NCI-H2227 (cell line): Measurements from ENCODE around the gene MOK.
"Not testable (repeated sequence)": the region's sequence is repeated elsewhere in the genome, so short reads cannot be mapped to it uniquely, and the experiment has no call there.

Source experiments
- DNase-seq: peaks from one replicate; lab custom pipeline; 2025; ENCODE audit not compliant: unreplicated experiment; lab: John Stamatoyannopoulos, UW

MOK gene

GRCh38 chr14:102249041-102249440 lies 55.9 kb downstream of the MOK start:
- no peak for DNase-seq

DNA sequence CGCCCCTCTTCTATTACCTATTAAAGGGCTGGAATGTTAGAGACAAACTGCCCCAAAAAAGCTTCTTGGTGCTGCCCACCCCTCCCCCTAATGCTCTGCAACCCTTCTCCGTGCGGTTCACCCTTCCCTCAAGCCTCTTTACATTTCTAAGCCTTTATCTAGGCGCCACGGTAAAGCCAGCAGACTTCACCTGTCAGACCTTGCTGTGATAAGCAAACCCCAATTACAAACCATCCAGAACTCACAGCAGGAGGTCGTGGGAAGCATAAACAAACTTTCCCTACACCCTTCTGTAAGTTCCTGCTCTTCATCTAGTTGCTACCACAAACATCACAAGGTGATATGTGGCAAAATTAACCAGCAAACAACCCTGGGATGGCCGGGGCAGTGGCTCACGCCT lies 56.8 kb downstream of the MOK start:
- DNase-seq = no peak

GRCh38 chr14:102246071-102246470 lies 58.9 kb downstream of the MOK start:
- no peak for DNase-seq

DNA sequence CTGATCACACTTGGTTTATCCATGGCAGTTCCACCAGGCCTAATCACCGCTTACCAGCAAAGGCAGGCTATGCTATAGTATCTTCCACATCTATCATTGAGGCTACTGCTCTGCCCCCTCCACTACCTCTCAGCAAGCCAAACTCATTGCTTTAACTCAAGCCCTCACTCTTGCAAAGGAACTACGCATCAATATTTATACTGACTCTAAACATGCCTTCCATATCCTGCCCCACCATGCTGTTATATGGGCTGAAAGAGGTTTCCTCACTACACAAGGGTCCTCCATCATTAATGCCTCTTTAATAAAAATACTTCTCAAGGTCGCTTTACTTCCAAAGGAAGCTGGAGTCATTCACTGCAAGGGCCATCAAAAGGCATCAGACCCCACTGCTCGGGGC lies 61.2 kb downstream of the MOK start:
- DNase-seq = not testable (repeated sequence)

DNA sequence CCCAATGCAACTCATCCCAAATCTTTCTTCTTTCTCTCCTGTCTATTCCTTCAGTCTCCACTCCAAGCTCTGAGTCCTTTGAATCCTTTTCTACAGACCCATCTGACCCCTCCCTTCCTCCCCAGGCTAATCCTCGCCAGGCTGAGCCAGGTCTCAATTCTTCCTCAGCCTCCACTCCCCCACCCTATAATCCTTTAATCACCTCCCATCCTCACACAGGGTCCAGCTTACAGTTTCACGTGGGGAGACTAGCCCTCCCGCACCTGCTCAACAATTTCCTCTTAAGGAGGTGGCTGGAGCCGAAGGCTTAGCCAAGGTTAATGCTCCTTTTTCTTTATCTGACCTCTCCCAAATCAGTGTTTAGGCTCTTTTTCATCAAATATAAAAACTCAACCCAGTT lies 63.8 kb downstream of the MOK start:
- no peak for DNase-seq

DNA sequence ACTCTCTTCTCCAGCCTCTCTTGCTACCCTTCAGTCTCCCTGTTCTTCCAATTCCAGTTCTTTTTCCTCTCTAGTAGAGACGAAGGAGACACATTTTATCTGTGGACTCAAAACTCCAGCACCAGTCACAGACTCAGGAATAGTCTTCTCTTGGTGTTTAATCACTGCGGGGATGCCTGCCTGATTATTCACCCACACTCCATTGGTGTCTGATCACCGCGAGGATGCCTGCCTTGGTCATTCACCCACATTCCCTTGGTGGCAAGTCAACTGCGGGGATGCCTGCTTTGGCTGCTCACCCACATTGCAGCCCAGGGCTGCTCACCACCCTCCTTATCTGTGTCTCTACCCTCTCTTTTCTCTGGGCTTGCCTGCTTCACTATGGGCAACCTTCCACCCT lies 64.5 kb downstream of the MOK start:
- DNase-seq = not testable (repeated sequence)

- no peak for DNase-seq
These were observed 65.7 kb downstream of the MOK start for GRCh38 chr14:102239231-102239630.

DNA sequence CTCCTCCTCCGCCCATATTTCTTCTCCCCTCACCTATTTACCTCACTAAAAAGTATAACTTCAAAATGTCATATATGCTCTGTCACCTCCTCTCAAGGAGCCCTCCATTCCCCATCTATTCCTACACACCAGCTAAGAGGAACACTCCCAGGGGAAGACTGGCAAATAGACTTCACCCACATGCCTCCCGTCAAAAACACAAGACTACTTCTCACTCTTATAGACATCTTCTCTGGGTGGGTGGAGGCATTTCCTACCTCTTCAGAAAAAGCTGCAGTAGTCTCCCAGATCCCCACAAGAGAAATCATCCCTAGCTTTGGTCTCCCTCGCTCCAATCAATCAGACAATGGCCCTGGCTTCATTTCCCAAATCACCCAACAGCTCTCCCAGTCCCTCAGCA lies 66.2 kb downstream of the MOK start:
- no peak for DNase-seq

GRCh38 chr14:102238131-102238530 lies 66.8 kb downstream of the MOK start:
- no peak for DNase-seq

DNA sequence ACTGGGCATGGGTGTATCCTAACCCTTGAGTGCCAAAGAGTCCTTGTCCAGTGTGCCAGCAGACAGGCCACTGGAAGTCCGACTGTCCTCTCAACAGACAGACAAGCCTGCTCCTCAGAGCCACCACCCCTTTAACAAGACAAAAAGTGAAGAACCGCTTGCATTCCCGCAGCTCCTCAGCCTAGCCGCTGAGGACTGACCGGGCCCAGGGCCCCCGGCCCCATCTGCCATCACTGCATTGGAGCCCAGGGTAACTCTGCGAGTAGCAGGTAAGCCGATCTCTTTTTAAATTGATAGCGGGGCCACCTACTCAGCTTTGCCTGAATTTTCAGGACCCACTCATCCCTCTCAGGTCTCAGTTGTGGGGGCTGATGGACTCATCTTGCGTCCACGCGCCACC lies 68.9 kb downstream of the MOK start:
- no peak for DNase-seq

- peak; percentile 89 for DNase-seq
These were observed 69.6 kb downstream of the MOK start for GRCh38 chr14:102235275-102235897.

GRCh38 chr14:102234331-102235264 lies 70.4 kb downstream of the MOK start:
- DNase-seq = no peak

DNA sequence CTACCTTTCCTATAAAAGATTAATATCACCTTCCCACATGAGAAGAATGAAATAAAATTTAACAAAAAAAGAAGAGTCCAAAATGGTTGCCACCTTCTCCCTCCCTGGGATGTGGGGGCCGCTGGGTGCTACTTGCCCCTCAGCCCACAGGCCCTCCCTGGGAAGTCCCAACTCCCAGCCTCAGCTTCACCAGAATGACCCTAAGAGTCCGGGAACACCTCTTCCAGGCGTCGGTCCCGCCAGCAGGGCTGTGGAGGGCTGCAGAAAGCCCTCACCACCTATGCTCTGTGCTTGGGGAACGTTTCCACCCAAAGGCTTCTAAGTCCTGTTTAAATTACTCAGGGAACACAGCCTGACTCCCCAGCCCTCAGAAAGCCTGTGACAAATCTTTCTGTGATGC lies 71.9 kb downstream of the MOK start:
- no peak for DNase-seq

GRCh38 chr14:102232348-102232625 lies 72.7 kb downstream of the MOK start:
- no peak for DNase-seq

DNA sequence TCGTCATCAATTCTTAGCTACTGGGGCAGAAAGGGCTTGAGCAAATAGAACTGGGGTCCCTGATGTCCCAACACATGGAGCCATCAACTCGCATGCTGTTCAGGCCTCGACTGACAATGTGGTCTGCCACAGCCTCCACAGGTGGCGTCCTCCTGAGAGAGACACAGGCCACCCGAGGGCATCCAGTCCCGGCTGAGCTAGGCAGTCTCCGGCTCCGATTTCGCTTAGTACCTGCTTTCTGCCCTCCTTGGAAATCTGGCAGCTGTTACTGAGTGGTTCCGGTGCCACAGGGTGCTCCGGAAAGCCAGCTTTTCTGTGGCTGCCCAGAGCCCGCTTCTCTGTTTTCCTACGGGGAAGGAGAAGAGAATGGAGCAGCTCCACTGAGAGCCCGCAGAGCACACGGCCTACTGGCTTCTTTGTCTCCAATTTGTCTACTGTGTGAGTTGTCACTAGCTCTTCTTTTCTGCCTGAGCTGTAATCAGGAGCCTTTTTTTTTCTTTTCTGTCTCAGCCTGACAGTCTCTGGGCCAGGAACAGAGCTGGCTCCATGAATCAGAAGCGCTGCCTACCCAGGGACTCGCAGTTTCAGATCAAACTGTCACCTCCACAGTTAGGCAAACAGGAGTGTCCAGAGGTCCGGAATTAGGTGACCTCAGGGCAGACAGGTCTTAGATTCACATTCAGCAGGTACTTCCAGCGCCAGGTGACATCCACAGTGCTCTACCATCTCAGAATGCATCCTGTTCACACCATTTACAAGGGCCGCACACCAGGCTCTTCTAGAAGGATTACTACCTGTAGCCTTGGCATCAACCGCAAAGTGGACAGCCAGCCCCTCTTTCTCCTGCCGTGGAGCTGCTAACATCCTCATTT lies 73.3 kb downstream of the MOK start:
- no peak for DNase-seq

- DNase-seq = no peak
These were observed 74.3 kb downstream of the MOK start for GRCh38 chr14:102230481-102231210.

- no peak for DNase-seq
These were observed 75.2 kb downstream of the MOK start for GRCh38 chr14:102229739-102230092.

DNA sequence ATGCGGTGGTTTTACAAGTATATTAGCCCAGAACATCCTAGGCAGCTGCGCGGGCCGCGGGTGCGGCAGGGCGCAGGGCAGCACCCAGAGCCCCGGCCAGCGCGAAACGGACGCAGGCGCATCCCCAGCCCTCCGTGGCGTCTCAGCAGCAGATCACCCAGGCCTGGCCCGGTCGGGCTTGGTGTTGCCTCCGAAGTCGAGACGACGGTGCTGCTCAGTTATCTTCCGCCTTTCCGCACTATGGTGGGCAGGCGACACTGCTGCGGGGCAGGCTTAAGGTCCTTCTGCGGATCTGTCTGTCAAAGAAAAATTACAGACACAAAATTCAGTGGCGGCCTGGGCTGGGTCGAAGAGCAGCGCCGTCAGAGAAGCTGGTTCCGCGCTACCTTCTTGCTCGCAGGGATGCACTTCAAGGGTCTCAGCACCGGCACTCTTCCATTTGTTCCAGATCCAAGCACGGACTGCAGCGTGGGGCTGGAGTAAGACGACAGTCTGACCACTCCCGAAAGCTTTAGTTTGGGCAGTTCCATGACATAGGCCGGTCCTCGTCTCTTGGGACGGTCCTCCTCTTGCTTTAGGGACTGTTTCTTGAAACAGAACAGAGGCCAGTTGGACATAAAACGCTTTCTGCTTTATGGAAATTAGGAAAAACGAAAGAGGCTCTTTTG lies 75.8 kb downstream of the MOK start:
- DNase-seq = no peak

- no peak for DNase-seq
These were observed 77.6 kb downstream of the MOK start for GRCh38 chr14:102227184-102227964.
